Breast epithelium (tissue), 3 donors: ENCODE results near the gene PTCD2.

Experiments
- POLR2A ChIP-seq: fragments of 450-650 bp; IDR thresholded peaks from one replicate; pipeline ENCODE4 v1.6.1; 2016; ENCODE audit warnings: antibody characterized with exemption, mild to moderate bottlenecking, moderate library complexity
- POLR2AphosphoS5 ChIP-seq, 3 donors: sonication (generic); formaldehyde crosslinking; IDR thresholded peaks; one replicate each; pipeline ENCODE4 v1.6.1; 2017; ENCODE audit warnings: antibody characterized with exemption in 3 of 3
- TF ChIP-seq, protein P1 (sequence below), 3 donors: fragments of 450-650 bp; IDR thresholded peaks; one replicate each; pipeline ENCODE4 v1.5.1; 2016 to 2017; ENCODE audit warnings: antibody characterized with exemption in 3 of 3, mild to moderate bottlenecking in 3 of 3, moderate library complexity in 3 of 3

DNA sequence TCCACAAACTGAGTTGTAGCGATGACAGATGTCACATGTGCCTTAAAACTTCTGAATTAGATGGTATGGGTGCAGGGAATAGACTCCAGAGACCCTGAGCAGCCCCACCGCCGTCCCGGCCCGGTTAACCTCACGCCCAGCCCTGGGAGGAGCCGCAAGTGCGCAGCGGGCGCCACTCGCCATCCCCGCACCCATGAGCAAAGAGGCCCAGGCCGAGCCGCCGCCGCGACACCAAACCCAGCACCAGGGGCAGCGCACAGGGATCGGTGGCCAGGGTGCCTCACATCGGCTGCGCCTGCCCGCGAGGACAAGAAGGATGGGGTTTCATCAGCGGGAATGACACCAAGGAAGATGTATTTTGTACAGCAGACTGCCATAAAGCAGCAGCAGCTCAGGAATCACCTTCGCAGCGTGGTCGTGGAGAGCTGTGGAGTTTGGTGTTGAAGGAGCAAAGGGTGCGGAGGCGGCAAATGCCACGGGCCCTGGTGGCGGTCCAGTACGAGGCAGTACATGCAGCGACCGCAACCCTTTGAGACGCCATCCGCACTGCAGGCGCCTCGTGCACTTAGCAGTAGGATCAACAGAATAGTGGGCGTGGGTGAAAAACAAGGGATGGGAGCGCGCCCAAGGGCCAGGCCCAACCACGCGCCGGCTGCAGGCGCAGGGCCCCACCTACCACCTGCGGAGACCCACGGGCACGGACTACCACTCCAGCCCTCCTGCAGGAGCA lies 97.3 kb downstream of the PTCD2 start:
- TF ChIP-seq, protein P1, sequence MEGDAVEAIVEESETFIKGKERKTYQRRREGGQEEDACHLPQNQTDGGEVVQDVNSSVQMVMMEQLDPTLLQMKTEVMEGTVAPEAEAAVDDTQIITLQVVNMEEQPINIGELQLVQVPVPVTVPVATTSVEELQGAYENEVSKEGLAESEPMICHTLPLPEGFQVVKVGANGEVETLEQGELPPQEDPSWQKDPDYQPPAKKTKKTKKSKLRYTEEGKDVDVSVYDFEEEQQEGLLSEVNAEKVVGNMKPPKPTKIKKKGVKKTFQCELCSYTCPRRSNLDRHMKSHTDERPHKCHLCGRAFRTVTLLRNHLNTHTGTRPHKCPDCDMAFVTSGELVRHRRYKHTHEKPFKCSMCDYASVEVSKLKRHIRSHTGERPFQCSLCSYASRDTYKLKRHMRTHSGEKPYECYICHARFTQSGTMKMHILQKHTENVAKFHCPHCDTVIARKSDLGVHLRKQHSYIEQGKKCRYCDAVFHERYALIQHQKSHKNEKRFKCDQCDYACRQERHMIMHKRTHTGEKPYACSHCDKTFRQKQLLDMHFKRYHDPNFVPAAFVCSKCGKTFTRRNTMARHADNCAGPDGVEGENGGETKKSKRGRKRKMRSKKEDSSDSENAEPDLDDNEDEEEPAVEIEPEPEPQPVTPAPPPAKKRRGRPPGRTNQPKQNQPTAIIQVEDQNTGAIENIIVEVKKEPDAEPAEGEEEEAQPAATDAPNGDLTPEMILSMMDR (IDR thresholded peaks at IDR 0.05): no peak
- no peak for TF ChIP-seq POLR2A
- TF ChIP-seq POLR2AphosphoS5 (IDR thresholded peaks at IDR 0.05): no peak
